ENCODE measurements around the gene FASN.

GRCh38 chr17:82128287-82128686 is 30.3 kb upstream of the FASN start:
- no peak for TF ChIP-seq POLR2A (IDR thresholded peaks at IDR 0.05; ENCODE audit: low read depth, low read length)
- TF ChIP-seq BHLHE40 (IDR thresholded peaks at IDR 0.05; ENCODE audit: low read depth, low read length): no peak
- no peak for TF ChIP-seq CTCF (conservative IDR thresholded peaks at IDR 0.05; ENCODE audit: low read depth, low read length)
- TF ChIP-seq RAD21 (IDR thresholded peaks at IDR 0.05; ENCODE audit: low read length): no peak
